ENCODE data around the gene IVD.

DNA sequence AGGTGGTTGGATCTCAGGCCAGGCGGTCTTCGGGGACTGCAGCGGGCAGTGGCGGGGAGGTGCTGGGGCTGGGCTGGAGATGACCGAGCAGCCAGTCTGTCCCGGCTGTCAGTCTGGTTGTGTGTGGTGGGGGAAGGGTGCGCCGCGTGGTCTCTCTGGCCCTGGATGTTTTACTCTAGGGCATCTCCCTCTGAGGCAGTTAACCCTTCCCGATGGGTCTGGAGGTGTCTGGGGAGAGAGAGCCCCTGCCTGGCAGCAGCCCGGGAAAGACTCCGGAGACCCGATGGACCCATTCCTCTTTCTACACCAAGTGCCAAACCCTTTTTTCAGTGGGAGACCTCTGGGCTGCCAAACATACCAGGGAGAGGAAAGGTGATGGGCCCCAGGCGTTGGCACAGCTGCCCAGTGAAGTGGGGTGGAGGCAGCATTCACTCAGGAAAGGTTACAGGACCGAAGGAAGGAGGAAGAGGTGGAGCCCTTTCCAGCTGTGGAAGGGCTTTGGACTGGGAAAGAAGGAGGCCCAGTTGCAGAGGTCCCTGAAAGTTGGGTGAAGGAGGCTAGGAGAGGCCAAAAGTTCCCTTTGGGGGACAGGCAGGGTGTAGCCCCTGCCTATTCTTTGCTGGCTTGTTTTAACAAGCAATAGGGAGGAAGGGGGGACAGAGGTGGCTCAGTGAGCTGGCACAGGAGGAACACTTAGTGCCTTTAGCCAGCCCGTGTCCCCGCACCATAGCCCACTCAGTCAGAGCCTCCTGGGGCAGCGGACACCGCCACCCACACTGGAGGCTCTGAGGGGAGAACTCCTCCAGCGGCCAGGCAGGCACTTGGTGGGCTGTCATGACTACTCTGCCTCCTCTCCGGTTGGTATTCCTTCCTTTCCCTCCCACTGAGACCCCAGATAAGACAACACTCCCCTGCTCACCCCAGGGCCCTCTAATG is 32.4 kb downstream of the IVD start:
- TF ChIP-seq JUN (IDR thresholded peaks at IDR 0.05; ENCODE audit: low read depth, low read length) (no peak), SRF (IDR thresholded peaks at IDR 0.05; ENCODE audit: low read depth, low read length) (no peak), NANOG (IDR thresholded peaks at IDR 0.05; ENCODE audit: insufficient read depth, low read depth, low read length, poor library complexity, severe bottlenecking) (no peak), CTCF (IDR thresholded peaks at IDR 0.05; ENCODE audit: control extremely low read depth in 1 of 3, insufficient read depth in 1 of 3, low read depth in 1 of 3, low read length in 3 of 3) (no peak), RFX5 (IDR thresholded peaks at IDR 0.05; ENCODE audit: borderline replicate concordance, low read depth, low read length) (no peak), RAD21 (IDR thresholded peaks at IDR 0.05 in 1 of 2, conservative IDR thresholded peaks at IDR 0.05 in 1 of 2; ENCODE audit: low read depth in 2 of 2, low read length in 2 of 2) (no peak), EZH2 (IDR thresholded peaks at IDR 0.05; ENCODE audit: low read depth, low read length, severe bottlenecking) (no peak), POLR2AphosphoS5 (IDR thresholded peaks at IDR 0.05; ENCODE audit: low read depth, low read length) (no peak), KDM4A (IDR thresholded peaks at IDR 0.05; ENCODE audit: low read depth, low read length, severe bottlenecking) (no peak), SP2 (IDR thresholded peaks at IDR 0.05; ENCODE audit: low read length) (no peak)
- TF ChIP-seq, protein P1, sequence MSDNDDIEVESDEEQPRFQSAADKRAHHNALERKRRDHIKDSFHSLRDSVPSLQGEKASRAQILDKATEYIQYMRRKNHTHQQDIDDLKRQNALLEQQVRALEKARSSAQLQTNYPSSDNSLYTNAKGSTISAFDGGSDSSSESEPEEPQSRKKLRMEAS (IDR thresholded peaks at IDR 0.05), result peak; percentile 81
